Loucy (cell line): ENCODE data around the gene MECR.

Source experiments
- H2AFZ ChIP-seq: fragments of 200-600 bp; sonication (generic); 2 replicates; pipeline ENCODE4 v1.6.0; 2016; ENCODE audit warnings: antibody characterized with exemption, mild to moderate bottlenecking, low read length, moderate library complexity
- H3F3A ChIP-seq: fragments of 200-600 bp; 2 replicates; pipeline ENCODE4 v1.6.0; 2016; ENCODE audit warnings: antibody characterized with exemption, low read depth, mild to moderate bottlenecking
- H3K27me3 ChIP-seq: fragments of 200-600 bp; sonication (generic); 2 replicates; pipeline ENCODE4 v1.6.1; 2014; ENCODE audit warnings: low read length, mild to moderate bottlenecking; ENCODE audit not compliant: insufficient read depth, poor library complexity, severe bottlenecking
- H3K36me3 ChIP-seq: fragments of 200-600 bp; sonication (generic); 2 replicates; pipeline ENCODE4 v1.6.1; 2016; ENCODE audit warnings: low read length; ENCODE audit not compliant: insufficient read depth
- H3K4me1 ChIP-seq: fragments of 200-600 bp; sonication (generic); 2 replicates; pipeline ENCODE4 v1.5.1; 2014; ENCODE audit warnings: low read length, mild to moderate bottlenecking; ENCODE audit not compliant: insufficient read depth, poor library complexity, severe bottlenecking
- H3K4me2 ChIP-seq: fragments of 200-600 bp; sonication (generic); 2 replicates; pipeline ENCODE4 v1.6.0; 2014; ENCODE audit warnings: antibody characterized with exemption, low read length, low read depth, mild to moderate bottlenecking; ENCODE audit not compliant: poor library complexity, severe bottlenecking
- H3K4me3 ChIP-seq: fragments of 200-600 bp; sonication (generic); 2 replicates; pipeline ENCODE4 v1.5.1; 2014; ENCODE audit warnings: low read length, mild to moderate bottlenecking, mixed read lengths; ENCODE audit not compliant: poor library complexity, severe bottlenecking
- H3K79me2 ChIP-seq: fragments of 200-600 bp; sonication (generic); 2 replicates; pipeline ENCODE4 v1.6.1; 2014; ENCODE audit warnings: low read length; ENCODE audit not compliant: insufficient read depth
- H3K9ac ChIP-seq: fragments of 200-600 bp; sonication (generic); 2 replicates; pipeline ENCODE4 v1.6.0; 2014; ENCODE audit warnings: mild to moderate bottlenecking, low read depth, low read length, moderate library complexity; ENCODE audit not compliant: poor library complexity, severe bottlenecking
- H3K9me2 ChIP-seq: fragments of 200-600 bp; sonication (generic); replicated peaks from 2 replicates; pipeline ENCODE4 v1.6.1; 2016; ENCODE audit warnings: low read depth, low read length, mixed read lengths
- H3K9me3 ChIP-seq: fragments of 200-600 bp; sonication (generic); 2 replicates; pipeline ENCODE4 v1.6.1; 2014; ENCODE audit warnings: mild to moderate bottlenecking, antibody characterized with exemption, low read length, low read depth; ENCODE audit not compliant: insufficient read depth
- H4K20me1 ChIP-seq: fragments of 200-600 bp; sonication (generic); 2 replicates; pipeline ENCODE4 v1.6.0; 2014; ENCODE audit warnings: antibody characterized with exemption, low read length, mild to moderate bottlenecking; ENCODE audit not compliant: insufficient read depth, poor library complexity, severe bottlenecking
- CTCF ChIP-seq: fragments of 200-600 bp; sonication (generic); conservative IDR thresholded peaks from 2 replicates; pipeline ENCODE4 v1.5.1; 2014; ENCODE audit warnings: mild to moderate bottlenecking, antibody characterized with exemption, low read length
- EZH2phosphoT487 ChIP-seq: fragments of 200-600 bp; IDR thresholded peaks from 2 replicates; pipeline ENCODE4 v1.6.1; 2018; ENCODE audit warnings: antibody characterized with exemption, mild to moderate bottlenecking, moderate library complexity, borderline replicate concordance

The MECR gene

GRCh38 chr1:29259802-29260441 is 29.2 kb upstream of the MECR start:
- Histone ChIP-seq H3K4me1 (no peaks in the 10 kb centered on the region), H2AFZ (peak overlapping the region; percentile 75), H3K9ac (peak overlapping the region; percentile 41), H3K36me3 (no peaks in the 10 kb centered on the region), H3K4me3 (peak overlapping the region; percentile 71), H3K27me3 (no peaks in the 10 kb centered on the region), H3K79me2 (no peaks in the 10 kb centered on the region), H3F3A (no peaks in the 10 kb centered on the region), H3K9me3 (no peaks in the 10 kb centered on the region), H3K9me2 (no peaks in the 10 kb centered on the region), H4K20me1 (no peaks in the 10 kb centered on the region), H3K4me2 (peak overlapping the region; percentile 66)
- TF ChIP-seq CTCF, result no peak
- TF ChIP-seq EZH2phosphoT487, result no peak

- Histone ChIP-seq H3K27me3 (no peaks in the 10 kb centered on the region), H3K79me2 (no peaks in the 10 kb centered on the region), H3K36me3 (no peaks in the 10 kb centered on the region), H3F3A (no peaks in the 10 kb centered on the region), H3K4me1 (no peaks in the 10 kb centered on the region), H3K4me3 (peak overlapping the region; percentile 71), H2AFZ (peak overlapping the region; percentile 75), H4K20me1 (no peaks in the 10 kb centered on the region), H3K9me2 (no peaks in the 10 kb centered on the region), H3K9me3 (no peaks in the 10 kb centered on the region), H3K4me2 (peak overlapping the region; percentile 66), H3K9ac (peak overlapping the region; percentile 41)
- TF ChIP-seq CTCF (no peak), EZH2phosphoT487 (no peak)
Measured at GRCh38 chr1:29258976-29259801, 28.5 kb upstream of the MECR start.

- no peak for TF ChIP-seq EZH2phosphoT487
- TF ChIP-seq CTCF, result no peak
- Histone ChIP-seq H3F3A (no peaks in the 10 kb centered on the region), H3K4me3 (no peak overlapping the region), H3K9ac (no peak overlapping the region), H2AFZ (no peak overlapping the region), H3K27me3 (no peaks in the 10 kb centered on the region), H3K4me2 (no peak overlapping the region), H3K4me1 (no peaks in the 10 kb centered on the region), H4K20me1 (no peaks in the 10 kb centered on the region), H3K9me3 (no peaks in the 10 kb centered on the region), H3K9me2 (no peaks in the 10 kb centered on the region), H3K36me3 (no peaks in the 10 kb centered on the region), H3K79me2 (no peaks in the 10 kb centered on the region)
Measured at GRCh38 chr1:29258189-29258975, 27.6 kb upstream of the MECR start.
